Keratinocyte (primary cell): ENCODE measurements around the gene B4GALT2. TPM values are rescaled to one million over a fixed set of nuclear protein-coding genes. Genes with fewer than 3 reads are reported as not detected.

ENCODE experiments used
- DNase-seq: peaks from one replicate; pipeline ENCODE4 v3.0.0-alpha.2; 2011; ENCODE audit warnings: low read depth, missing footprints, low spot score
- FAIRE-seq: peaks from 2 replicates; lab custom pipeline; 2011; peaks lifted over from hg19 to GRCh38; lab: Jason Lieb, UNC
- H2AFZ ChIP-seq: 2 replicates; pipeline ENCODE4 v1.6.0; 2012; ENCODE audit warnings: low read length, control low read depth, inconsistent platforms; ENCODE audit not compliant: control insufficient read depth
- H3K27ac ChIP-seq: 2 replicates; pipeline ENCODE4 v1.5.1; 2011; ENCODE audit warnings: low read length; ENCODE audit not compliant: control insufficient read depth, insufficient read depth
- H3K27me3 ChIP-seq: 3 replicates; pipeline ENCODE4 v1.6.0; 2011; ENCODE audit warnings: low read length; ENCODE audit not compliant: control insufficient read depth, insufficient read depth; ENCODE audit errors: extremely low read depth
- H3K36me3 ChIP-seq, 2 experiments: 2 replicates in 1 of 2; 3 replicates in 1 of 2; pipeline ENCODE4 v1.5.1; 2011; ENCODE audit warnings: low read length in 2 of 2, mild to moderate bottlenecking in 1 of 2; ENCODE audit not compliant: control insufficient read depth in 2 of 2, insufficient read depth in 2 of 2; ENCODE audit errors: extremely low read depth in 1 of 2
- H3K4me1 ChIP-seq: 3 replicates; pipeline ENCODE4 v1.5.1; 2011; ENCODE audit warnings: low read length; ENCODE audit not compliant: control insufficient read depth, insufficient read depth; ENCODE audit errors: extremely low read depth
- H3K4me2 ChIP-seq: 3 replicates; pipeline ENCODE4 v1.6.0; 2011; ENCODE audit warnings: low read depth, low read length; ENCODE audit not compliant: control insufficient read depth, insufficient read depth; ENCODE audit errors: extremely low read depth
- H3K4me3 ChIP-seq, 3 experiments: fragments of 200-600 bp in 1 of 3; sonication (generic) in 1 of 3; 2 replicates in 2 of 3; 3 replicates in 1 of 3; pipeline ENCODE4 v1.5.1; 2011 to 2016; ENCODE audit warnings: low read length in 3 of 3, mild to moderate bottlenecking in 3 of 3, control low read depth in 2 of 3, inconsistent platforms in 1 of 3, low read depth in 1 of 3, mixed read lengths in 1 of 3, mixed run types in 1 of 3, moderate library complexity in 1 of 3; ENCODE audit not compliant: control insufficient read depth in 2 of 3, insufficient read depth in 2 of 3; ENCODE audit errors: extremely low read depth in 1 of 3
- H3K79me2 ChIP-seq: 2 replicates; pipeline ENCODE4 v1.6.0; 2012; ENCODE audit warnings: low read length; ENCODE audit not compliant: control insufficient read depth, insufficient read depth
- H3K9ac ChIP-seq: 3 replicates; pipeline ENCODE4 v1.6.0; 2011; ENCODE audit warnings: low read length; ENCODE audit not compliant: control insufficient read depth, insufficient read depth; ENCODE audit errors: extremely low read depth
- H3K9me1 ChIP-seq: 3 replicates; pipeline ENCODE4 v1.6.0; 2011; ENCODE audit warnings: low read length; ENCODE audit not compliant: control insufficient read depth, insufficient read depth; ENCODE audit errors: extremely low read depth
- H3K9me3 ChIP-seq: 2 replicates; pipeline ENCODE4 v1.5.1; 2012; ENCODE audit warnings: low read depth, low read length; ENCODE audit not compliant: control insufficient read depth
- H4K20me1 ChIP-seq: 3 replicates; pipeline ENCODE4 v1.6.0; 2011; ENCODE audit warnings: low read length; ENCODE audit not compliant: control insufficient read depth, insufficient read depth; ENCODE audit errors: extremely low read depth
- CTCF ChIP-seq, 3 experiments: IDR thresholded peaks in 1 of 3; conservative IDR thresholded peaks in 1 of 3; optimal IDR thresholded peaks in 1 of 3; 2 replicates in 2 of 3; 3 replicates in 1 of 3; pipeline versions ENCODE3 to v1.5.1; 2011; ENCODE audit warnings: low read length in 3 of 3, mild to moderate bottlenecking in 3 of 3, moderate library complexity in 2 of 3, control low read depth in 1 of 3, inconsistent platforms in 1 of 3; ENCODE audit not compliant: insufficient read depth in 2 of 3; ENCODE audit errors: extremely low read depth in 1 of 3
- EZH2 ChIP-seq: IDR thresholded peaks from one replicate; pipeline ENCODE4 v1.6.1; 2012; ENCODE audit warnings: inconsistent platforms, mild to moderate bottlenecking, low read length, moderate library complexity
- dilution Hi-C: fragments of 300-500 bp; cut with MboI; formaldehyde crosslinking; loops from one replicate; pipeline ENCODE4 v1.7.0; 2020; ENCODE audit warnings: low sequenced_read_pairs; ENCODE audit not compliant: extremely low pct_ligation_motif_present
- polyA plus RNA-seq, 5 experiments: library from polyadenylated mRNA; depleted of rRNA in 3 of 5; stranded (reverse) in 3 of 5; stranded (forward) in 1 of 5; unstranded in 1 of 5; fragments of >200 nt; gene quantifications; 1 replicate in 1 of 5; 2 replicates in 3 of 5; 3 replicates in 1 of 5; pipeline versions ENCODE4 v1.2.1 to v1.2.3, GENCODE V29; 2011 to 2012; ENCODE audit warnings: missing spikeins in 2 of 5, low read depth in 1 of 5, low replicate concordance in 1 of 5

B4GALT2 gene
- polyA plus RNA-seq, 1 donor (not counting 4 experiments of a cell fraction or from before 2014, with no cell fraction given), result 39.6 TPM

- H3K9me3 ChIP-seq, result no peaks in the 10 kb centered on the region
- H3K79me2 ChIP-seq, result no peaks in the 10 kb centered on the region
- peak overlapping the region; percentile 69 for H3K27ac ChIP-seq
- H3K4me3 ChIP-seq, result peak overlapping the region; percentile 64 to 81 (median 78)
- TF ChIP-seq EZH2 (no peak), CTCF (optimal IDR thresholded peaks at IDR 0.05 in 1 of 3, IDR thresholded peaks at IDR 0.05 in 1 of 3, conservative IDR thresholded peaks at IDR 0.05 in 1 of 3; ENCODE audit: extremely low read depth in 1 of 3, insufficient read depth in 2 of 3, low read length in 3 of 3) (peak in 1 of 3 experiments; percentile 39)
- peak overlapping the region; percentile 35 for H2AFZ ChIP-seq
- FAIRE-seq (no peak), DNase-seq (no peak)
- no peaks in the 10 kb centered on the region for H4K20me1 ChIP-seq
- H3K9me1 ChIP-seq, result peaks cover 2% of the 10 kb centered on the region
- H3K27me3 ChIP-seq, result no peaks in the 10 kb centered on the region
- peaks cover 31% of the 10 kb centered on the region for H3K4me1 ChIP-seq
- peak overlapping the region; percentile 86 for H3K9ac ChIP-seq
- dilution Hi-C loops, result no loop called here
- peaks cover 0 to 7% of the 10 kb centered on the region in 2 experiments for H3K36me3 ChIP-seq
- peak overlapping the region; percentile 69 for H3K4me2 ChIP-seq
These were observed 51.7 kb downstream of the B4GALT2 start for GRCh38 chr1:44030605-44031251.

- Histone ChIP-seq H3K4me2 (peak within 1 kb of the TSS; percentile 69), H3K27ac (peak within 1 kb of the TSS; percentile 69), H3K36me3 (peaks cover 0 to 7% of the 10 kb centered on the region in 2 experiments), H3K9me3 (no peaks in the 10 kb centered on the region), H3K79me2 (no peaks in the 10 kb centered on the region), H3K4me1 (peaks cover 34% of the 10 kb centered on the region), H3K9ac (peak within 1 kb of the TSS; percentile 86), H3K4me3 (peak within 1 kb of the TSS; percentile 64 to 81 (median 78)), H2AFZ (peak within 1 kb of the TSS; percentile 35), H3K27me3 (no peaks in the 10 kb centered on the region), H4K20me1 (no peaks in the 10 kb centered on the region), H3K9me1 (peaks cover 2% of the 10 kb centered on the region)
- dilution Hi-C loops, result no loop called here
- peak; percentile 67 for FAIRE-seq
- DNase-seq, result peak; percentile 38
- TF ChIP-seq CTCF (optimal IDR thresholded peaks at IDR 0.05 in 1 of 3, IDR thresholded peaks at IDR 0.05 in 1 of 3, conservative IDR thresholded peaks at IDR 0.05 in 1 of 3; ENCODE audit: extremely low read depth in 1 of 3, insufficient read depth in 2 of 3, low read length in 3 of 3) (no peak), EZH2 (no peak)
These were observed 52.5 kb downstream of the B4GALT2 start, which contains the start of gene SLC6A9 for GRCh38 chr1:44031252-44032169. TSS of gene SLC6A9 (minus strand) at chr1:44031462. CDS start at chr1:44024277, 7,185 bp downstream.
